H1 (cell line): ENCODE results near the gene HDLBP. TPM values are rescaled to one million over a fixed set of nuclear protein-coding genes. Genes with fewer than 3 reads are reported as not detected.

Experiments
- CTCF ChIA-PET: fragments of 300-600 bp; sonication (Branson Sonifier 250); formaldehyde crosslinking; loops from one replicate; lab custom pipeline; 2021; ENCODE audit not compliant: partially characterized antibody; lab: Charles Lee
- POLR2A ChIA-PET: fragments of 300-600 bp; sonication (Branson Sonifier 250); formaldehyde crosslinking; loops from one replicate; lab custom pipeline; 2021; ENCODE audit warnings: inconsistent platforms; ENCODE audit not compliant: partially characterized antibody; lab: Charles Lee
- DNase-seq, 2 experiments: peaks; one replicate each; pipeline versions ENCODE4 v3.0.0 to v3.0.0-alpha.2; 2010 to 2022; ENCODE audit warnings: low spot score in 2 of 2, low read depth in 1 of 2, mixed read lengths in 1 of 2
- FAIRE-seq: peaks from 2 replicates; lab custom pipeline; 2011; peaks lifted over from hg19 to GRCh38; lab: Jason Lieb, UNC
- H2AFZ ChIP-seq: 2 replicates; pipeline ENCODE4 v1.8.1; 2012; ENCODE audit warnings: low read length, inconsistent platforms
- H2AK5ac ChIP-seq: 2 replicates; pipeline ENCODE4 v1.6.1; 2013; ENCODE audit warnings: low read depth, low read length
- H2BK120ac ChIP-seq: replicated peaks from 2 replicates; pipeline ENCODE3; 2013; ENCODE audit warnings: low read depth, low read length, inconsistent platforms
- H2BK12ac ChIP-seq: 2 replicates; pipeline ENCODE4 v1.6.1; 2013; ENCODE audit warnings: low read depth, low read length
- H2BK15ac ChIP-seq: 2 replicates; pipeline ENCODE4 v1.6.1; 2013; ENCODE audit warnings: low read length
- H2BK20ac ChIP-seq: 2 replicates; pipeline ENCODE4 v1.6.1; 2013; ENCODE audit warnings: low read length
- H2BK5ac ChIP-seq: 2 replicates; pipeline ENCODE4 v1.6.1; 2013; ENCODE audit warnings: low read depth, low read length
- H3K14ac ChIP-seq: 2 replicates; pipeline ENCODE4 v1.6.1; 2013; ENCODE audit warnings: inconsistent platforms; ENCODE audit not compliant: insufficient read length
- H3K18ac ChIP-seq: 2 replicates; pipeline ENCODE4 v1.6.1; 2013; ENCODE audit warnings: low read length; ENCODE audit errors: extremely low read depth
- H3K23ac ChIP-seq: 2 replicates; pipeline ENCODE4 v1.6.1; 2013; ENCODE audit warnings: inconsistent platforms; ENCODE audit not compliant: insufficient read length
- H3K23me2 ChIP-seq: 2 replicates; pipeline ENCODE4 v1.6.1; 2013; ENCODE audit warnings: low read depth, low read length
- H3K27ac ChIP-seq: 2 replicates; pipeline ENCODE4 v1.6.1; 2011; ENCODE audit warnings: low read depth, low read length, inconsistent platforms
- H3K27me3 ChIP-seq, 4 experiments: replicated peaks in 1 of 4; 1 replicate in 1 of 4; 2 replicates in 3 of 4; pipeline versions ENCODE4 v1.6.1 to v1.8.1; 2011 to 2013; ENCODE audit warnings: low read length in 3 of 4, mild to moderate bottlenecking in 3 of 4, inconsistent platforms in 2 of 4, mixed read lengths in 2 of 4, moderate library complexity in 1 of 4; ENCODE audit not compliant: control insufficient read depth in 3 of 4, insufficient read depth in 3 of 4; ENCODE audit errors: extremely low read depth in 1 of 4
- H3K36me3 ChIP-seq, 4 experiments: 2 replicates each; pipeline versions ENCODE4 v1.6.1 to v1.8.1; 2011 to 2013; ENCODE audit warnings: mild to moderate bottlenecking in 4 of 4, low read length in 3 of 4, moderate library complexity in 2 of 4, control low read depth in 1 of 4, inconsistent platforms in 1 of 4; ENCODE audit not compliant: insufficient read depth in 4 of 4, control insufficient read depth in 2 of 4
- H3K4ac ChIP-seq: replicated peaks from 2 replicates; pipeline ENCODE3; 2013; ENCODE audit warnings: low read length, low read depth, mixed read lengths, inconsistent platforms; ENCODE audit not compliant: insufficient read length
- H3K4me1 ChIP-seq, 4 experiments: replicated peaks in 1 of 4; 1 replicate in 1 of 4; 2 replicates in 3 of 4; pipeline versions ENCODE4 v1.6.1 to v1.8.1; 2011 to 2013; ENCODE audit warnings: low read length in 3 of 4, inconsistent platforms in 2 of 4, mixed read lengths in 1 of 4; ENCODE audit not compliant: insufficient read depth in 4 of 4, control insufficient read depth in 3 of 4
- H3K4me2 ChIP-seq, 2 experiments: 2 replicates each; pipeline versions ENCODE4 v1.6.1 to v1.8.1; 2011 to 2013; ENCODE audit warnings: low read depth in 2 of 2, low read length in 2 of 2, control low read depth in 1 of 2, inconsistent platforms in 1 of 2, mild to moderate bottlenecking in 1 of 2; ENCODE audit not compliant: insufficient read depth in 1 of 2
- H3K4me3 ChIP-seq, 4 experiments: fragments of 200-600, 300-600 bp in 1 of 4; sonication (generic), shearing (Covaris generic), sonication (Bioruptor Twin) in 1 of 4; 2 replicates each; pipeline versions ENCODE4 v1.5.1 to v1.8.1; 2011 to 2016; ENCODE audit warnings: low read length in 4 of 4, low read depth in 3 of 4, control low read depth in 2 of 4, inconsistent platforms in 2 of 4, mild to moderate bottlenecking in 2 of 4, mixed read lengths in 1 of 4, moderate library complexity in 1 of 4; ENCODE audit not compliant: insufficient read depth in 2 of 4; ENCODE audit errors: extremely low read depth in 1 of 4
- H3K56ac ChIP-seq: replicated peaks from 2 replicates; pipeline ENCODE3; 2013; ENCODE audit warnings: low read depth, mild to moderate bottlenecking, mixed read lengths, low read length, inconsistent platforms; ENCODE audit not compliant: insufficient read length
- H3K79me1 ChIP-seq: 2 replicates; pipeline ENCODE4 v1.6.1; 2013; ENCODE audit warnings: low read depth, low read length, control low read depth
- H3K79me2 ChIP-seq, 2 experiments: 2 replicates each; pipeline versions ENCODE4 v1.6.1 to v1.8.1; 2012 to 2013; ENCODE audit warnings: low read length in 2 of 2, mild to moderate bottlenecking in 2 of 2, inconsistent platforms in 1 of 2; ENCODE audit not compliant: insufficient read depth in 2 of 2, control insufficient read depth in 1 of 2
- H3K9ac ChIP-seq, 4 experiments: replicated peaks in 1 of 4; 1 replicate in 1 of 4; 2 replicates in 3 of 4; pipeline versions ENCODE4 v1.6.1 to v1.8.1; 2011 to 2013; ENCODE audit warnings: low read depth in 3 of 4, low read length in 3 of 4, control low read depth in 2 of 4, mild to moderate bottlenecking in 2 of 4, moderate library complexity in 2 of 4, inconsistent platforms in 1 of 4; ENCODE audit errors: extremely low read depth in 1 of 4
- H3K9me3 ChIP-seq, 2 experiments: 2 replicates each; pipeline versions ENCODE4 v1.6.1 to v1.8.1; 2012 to 2013; ENCODE audit warnings: mild to moderate bottlenecking in 2 of 2, moderate library complexity in 2 of 2, control low read depth in 1 of 2, inconsistent platforms in 1 of 2, low read depth in 1 of 2, low read length in 1 of 2, mixed read lengths in 1 of 2; ENCODE audit not compliant: insufficient read depth in 2 of 2
- H4K20me1 ChIP-seq, 2 experiments: replicated peaks in 1 of 2; 2 replicates each; pipeline versions ENCODE3 to v1.8.1; 2011 to 2013; ENCODE audit warnings: inconsistent platforms in 2 of 2, low read length in 2 of 2, mild to moderate bottlenecking in 1 of 2; ENCODE audit not compliant: insufficient read depth in 2 of 2, control insufficient read depth in 1 of 2
- H4K5ac ChIP-seq: 2 replicates; pipeline ENCODE4 v1.6.1; 2013; ENCODE audit warnings: low read length, low read depth, mixed read lengths, inconsistent platforms; ENCODE audit not compliant: insufficient read length
- H4K8ac ChIP-seq: 2 replicates; pipeline ENCODE4 v1.8.0; 2013; ENCODE audit warnings: mild to moderate bottlenecking, moderate library complexity, low read length, inconsistent platforms; ENCODE audit not compliant: insufficient read depth; ENCODE audit errors: extremely low read depth
- H4K91ac ChIP-seq: replicated peaks from 2 replicates; pipeline ENCODE3; 2013; ENCODE audit warnings: low read length, mixed read lengths, inconsistent platforms; ENCODE audit not compliant: insufficient read length
- HDAC6 ChIP-seq: IDR thresholded peaks from one replicate; pipeline ENCODE4 v1.7.1; 2012; ENCODE audit warnings: low read depth, mild to moderate bottlenecking, inconsistent platforms, low read length, moderate library complexity
- KDM5A ChIP-seq: fragments of 200-600 bp; IDR thresholded peaks from 2 replicates; pipeline ENCODE4 v1.7.1; 2012; ENCODE audit warnings: mild to moderate bottlenecking, low read length, inconsistent platforms, mixed read lengths
- ZNF274 ChIP-seq: IDR thresholded peaks from 2 replicates; pipeline ENCODE4 v1.7.0; 2012; ENCODE audit warnings: low read length, borderline replicate concordance; ENCODE audit errors: extremely low read depth
- WGBS, 2 experiments: shearing (Covaris generic) in 1 of 2; methylation state at CpG; one replicate each; pipeline versions ENCODE4 v1.1.6 to v1.1.7; 2013 to 2015; ENCODE audit warnings: low lambda C conversion rate in 2 of 2, mixed read lengths in 2 of 2, inconsistent platforms in 1 of 2, low coverage in 1 of 2, missing lambda C conversion rate in 1 of 2; ENCODE audit not compliant: insufficient replicate concordance in 2 of 2, insufficient coverage in 1 of 2, insufficient read length in 1 of 2; ENCODE audit errors: extremely low coverage in 1 of 2, missing lambda C conversion rate in 1 of 2; 5-methylcytosine and 5-hydroxymethylcytosine counted together
- polyA plus RNA-seq, 7 experiments: library from polyadenylated mRNA; depleted of rRNA in 3 of 7; stranded (reverse) in 5 of 7; unstranded in 2 of 7; fragments of >200 nt in 5 of 7; fragments of 200-250 nt in 2 of 7; gene quantifications; 1 replicate in 5 of 7; 2 replicates in 1 of 7; 4 replicates in 1 of 7; pipeline versions ENCODE4 v1.2.1 to v1.2.3, GENCODE V29; 2011 to 2013; ENCODE audit warnings: missing spikeins in 2 of 7, mixed read lengths in 2 of 7
- total RNA-seq: library from RNA; stranded (reverse); fragmentation: NEBNext Ultra II Directional; extraction: Animal tissue kit (Norgen Biotek cat#: 25700); gene quantifications from 2 replicates; pipeline ENCODE4 v1.2.1, GENCODE V29; 2021

HDLBP gene
- total and polyA plus RNA-seq, 2 of the 8 experiments (the other 6 are each of a cell fraction or from before 2014, with no cell fraction given) = 185 to 360 TPM

DNA sequence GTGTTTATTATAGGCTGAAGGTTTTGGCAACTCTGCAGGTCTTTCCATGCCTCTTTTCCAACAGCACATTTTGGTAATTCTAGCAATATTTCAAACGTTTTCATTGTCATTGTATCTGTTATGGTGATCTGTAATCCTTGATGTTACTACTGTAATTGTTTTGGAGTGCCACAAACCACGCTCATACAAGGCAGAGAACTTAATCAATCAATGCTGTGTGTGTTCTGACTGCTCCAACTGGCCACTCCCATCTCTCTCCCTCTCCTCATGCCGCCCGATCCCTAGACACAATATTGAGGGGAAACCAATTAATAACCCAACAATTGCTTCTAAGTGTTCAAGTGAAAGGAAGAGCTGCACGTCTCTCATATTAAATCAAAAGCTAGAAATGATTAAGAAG lies 32.9 kb downstream of the HDLBP start:
- Histone ChIP-seq H3K18ac (no peak overlapping the region), H3K14ac (no peak overlapping the region), H2BK5ac (no peak overlapping the region), H3K23me2 (no peaks in the 10 kb centered on the region), H2BK20ac (no peak overlapping the region), H3K4me3 (no peak overlapping the region), H2AK5ac (no peak overlapping the region), H3K4me1 (peaks cover 0 to 7% (median 6%) of the 10 kb centered on the region in 4 experiments; a peak in 6 of 7 replicates), H4K20me1 (peaks cover 3 to 4% of the 10 kb centered on the region in 2 experiments), H3K36me3 (no peaks in the 10 kb centered on the region; a peak in 1 of 8 replicates), H3K27me3 (no peaks in the 10 kb centered on the region), H2AFZ (no peak overlapping the region), H4K8ac (no peak overlapping the region), H3K4ac (no peak overlapping the region), H3K4me2 (no peak overlapping the region), H2BK15ac (no peak overlapping the region), H3K9me3 (no peaks in the 10 kb centered on the region), H3K56ac (no peak overlapping the region), H2BK12ac (no peak overlapping the region), H3K9ac (no peak overlapping the region), H4K91ac (no peak overlapping the region), H3K79me1 (peaks cover 6% of the 10 kb centered on the region), H3K23ac (no peak overlapping the region), H3K27ac (no peak overlapping the region), H3K79me2 (peaks cover 7 to 81% of the 10 kb centered on the region in 2 experiments; a peak in 3 of 4 replicates), H4K5ac (no peak overlapping the region), H2BK120ac (no peak overlapping the region)
- CTCF ChIA-PET = no interaction called here
- WGBS, 2 experiments = 86% methylated on average over 5 of the region's 5 CpGs; no CpG with 5 or more reads in 1 of the 2 experiments
- DNase-seq (no peak), FAIRE-seq (no peak)
- no peak for TF ChIP-seq ZNF274
- no peak for TF ChIP-seq HDAC6
- TF ChIP-seq KDM5A = no peak
- POLR2A ChIA-PET = interaction anchor here (2.7 kb wide), 1 partner anchor 14 kb away, joined by 9 read pairs; no protein-coding TSS in a partner anchor
